Measurements from ENCODE around the gene ARMC2. TPM values are rescaled to one million over a fixed set of nuclear protein-coding genes. Genes with fewer than 3 reads are reported as not detected.

Gene ARMC2
- polyA plus RNA-seq, 2 of the 4 experiments (the other 2 are of a cell fraction), result 2.1 to 4.9 TPM

GRCh38 chr6:108953681-108954080 is 105.5 kb downstream of the ARMC2 start:
- ChIA-PET CTCF (no interaction called here), POLR2A (no interaction called here)
- Histone ChIP-seq H3K4me3 (no peak overlapping the region), H3K4me1 (no peaks in the 10 kb centered on the region), H3K27ac (no peak overlapping the region), H3K9me3 (no peaks in the 10 kb centered on the region), H3K4me2 (no peak overlapping the region)
- DNase-seq (ENCODE audit: low read depth in 1 of 2, low spot score in 1 of 2) (no peak), FAIRE-seq (no peak), ATAC-seq (no peak)
- no peak for TF ChIP-seq HMGXB4 (CRISPR knock-in tag; IDR thresholded peaks at IDR 0.05; ENCODE audit: borderline replicate concordance)
- no peak for TF ChIP-seq SREBF2 (IDR thresholded peaks at IDR 0.05)
- no peak for TF ChIP-seq HOXB13 (CRISPR knock-in tag; IDR thresholded peaks at IDR 0.05; ENCODE audit: low read depth)
- no peak for TF ChIP-seq KDM5A (IDR thresholded peaks at IDR 0.05)
- TF ChIP-seq ESRRA (IDR thresholded peaks at IDR 0.05; ENCODE audit: borderline replicate concordance, low read length), result no peak
- no peak for TF ChIP-seq HOXA7 (CRISPR knock-in tag; IDR thresholded peaks at IDR 0.05)
- TF ChIP-seq ZC3H11A (IDR thresholded peaks at IDR 0.05), result no peak
- TF ChIP-seq RARB (CRISPR knock-in tag; IDR thresholded peaks at IDR 0.05), result no peak
- no peak for TF ChIP-seq CHD2 (IDR thresholded peaks at IDR 0.05; ENCODE audit: low read length, partially characterized antibody)
- TF ChIP-seq POLR2A (IDR thresholded peaks at IDR 0.05; ENCODE audit: low read length), result no peak
- no peak for TF ChIP-seq RFX5 (IDR thresholded peaks at IDR 0.05)
- no peak for TF ChIP-seq FOSB (CRISPR knock-in tag; IDR thresholded peaks at IDR 0.05)
- no peak for TF ChIP-seq PBX3 (IDR thresholded peaks at IDR 0.05)
- no peak for TF ChIP-seq ZSCAN20 (CRISPR knock-in tag; IDR thresholded peaks at IDR 0.05)
- no peak for TF ChIP-seq GATA3 (IDR thresholded peaks at IDR 0.05; ENCODE audit: borderline replicate concordance)
- TF ChIP-seq TP53 (CRISPR knock-in tag; IDR thresholded peaks at IDR 0.05), result no peak

GRCh38 chr6:108955329-108955949 is 107.2 kb downstream of the ARMC2 start:
- FAIRE-seq, result no peak
- no peak for DNase-seq (ENCODE audit: low read depth in 1 of 2, low spot score in 1 of 2)
- TF ChIP-seq FOXS1 (CRISPR knock-in tag; IDR thresholded peaks at IDR 0.05), result no peak
- TF ChIP-seq BCL3 (IDR thresholded peaks at IDR 0.05), result no peak
- no peak for TF ChIP-seq FOSB (CRISPR knock-in tag; IDR thresholded peaks at IDR 0.05)
- TF ChIP-seq NFE2L2 (conservative IDR thresholded peaks at IDR 0.05; ENCODE audit: low read length), result no peak
- TF ChIP-seq MYC (IDR thresholded peaks at IDR 0.05; ENCODE audit: borderline replicate concordance, low read length), result no peak
- no peak for TF ChIP-seq PBX3 (IDR thresholded peaks at IDR 0.05)
- no peak for TF ChIP-seq FOSL2 (IDR thresholded peaks at IDR 0.05)
- no peak for TF ChIP-seq FOSL2 (CRISPR knock-in tag; IDR thresholded peaks at IDR 0.05)
- H3K4me3 ChIP-seq, result no peak overlapping the region
- no peaks in the 10 kb centered on the region for H3K9me3 ChIP-seq
- H3K4me2 ChIP-seq, result no peak overlapping the region
- no peak for ATAC-seq
- no peaks in the 10 kb centered on the region for H3K4me1 ChIP-seq
- no peak overlapping the region for H3K27ac ChIP-seq
- CTCF ChIA-PET, result interaction anchor here (0.9 to 1.3 kb wide), 2 partner anchors 13 to 414 kb away, joined by 3 read pairs; no protein-coding TSS in a partner anchor
- POLR2A ChIA-PET, result no interaction called here
- 72% methylated on average over 15 of the region's 15 CpGs for WGBS (ENCODE audit: missing lambda C conversion rate)
